Fibroblast of lung (primary cell): ENCODE measurements around the gene KCNMA1.

Source experiments
- CTCF ChIP-seq, 2 donors: IDR thresholded peaks in 1 of 2; conservative IDR thresholded peaks in 1 of 2; 1 replicate in 1 of 2; 2 replicates in 1 of 2; pipeline ENCODE4 v1.5.1; 2011 to 2012; ENCODE audit warnings: low read length in 2 of 2, control low read depth in 1 of 2, inconsistent platforms in 1 of 2, low read depth in 1 of 2, mild to moderate bottlenecking in 1 of 2
- EZH2 ChIP-seq: IDR thresholded peaks from 2 replicates; pipeline ENCODE4 v1.5.1; 2012; ENCODE audit warnings: low read length, control low read depth, mild to moderate bottlenecking; ENCODE audit errors: missing control alignments

GRCh38 chr10:77486517-77486916 is 151.1 kb downstream of the KCNMA1 start:
- TF ChIP-seq CTCF (conservative IDR thresholded peaks at IDR 0.05 in 1 of 2, IDR thresholded peaks at IDR 0.05 in 1 of 2; ENCODE audit: low read depth in 1 of 2, low read length in 2 of 2) (no peak), EZH2 (no peak)
